Measurements from ENCODE around the gene MYO7A.

DNA sequence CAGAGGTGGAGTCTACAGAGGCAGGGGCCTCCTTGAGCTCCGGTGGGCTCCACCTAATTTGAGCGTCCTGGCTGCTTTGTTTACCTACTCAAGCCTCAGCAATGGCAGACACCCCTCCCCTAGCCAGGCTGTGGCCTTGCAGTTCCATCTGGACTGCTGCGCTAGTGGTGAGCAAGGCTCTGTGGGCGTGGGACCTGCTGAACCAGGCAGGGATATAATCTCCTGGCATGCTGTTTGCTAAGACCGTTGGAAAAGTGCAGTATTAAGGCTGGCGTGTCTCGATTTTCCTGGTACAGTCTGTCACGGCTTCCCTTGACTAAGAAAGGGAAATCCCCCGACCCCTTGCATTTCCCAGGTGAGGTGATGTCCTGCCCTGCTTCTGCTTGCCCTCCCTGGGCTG is 95.8 kb downstream of the MYO7A start:
- TF ChIP-seq GATA2 (IDR thresholded peaks at IDR 0.05; ENCODE audit: low read depth, low read length) (no peak), GATA3 (IDR thresholded peaks at IDR 0.05; ENCODE audit: low read depth, low read length) (no peak)
